Choroid plexus epithelial cell (primary cell): Measurements from ENCODE around the gene EXOC6B.

ENCODE experiments used
- DNase-seq: peaks from one replicate; pipeline ENCODE4 v3.0.0-alpha.2; 2010; ENCODE audit warnings: low read depth
- H3K4me3 ChIP-seq: 2 replicates; pipeline ENCODE4 v1.5.1; 2011; ENCODE audit warnings: low read depth, mild to moderate bottlenecking, control low read depth, low read length, moderate library complexity
- CTCF ChIP-seq: conservative IDR thresholded peaks from 2 replicates; pipeline ENCODE4 v1.5.1; 2011; ENCODE audit warnings: low read depth, mild to moderate bottlenecking, control low read depth, inconsistent platforms, low read length, moderate library complexity

EXOC6B gene

GRCh38 chr2:72806280-72806945 is 19.4 kb downstream of the EXOC6B start:
- H3K4me3 ChIP-seq, result no peak overlapping the region
- no peak for TF ChIP-seq CTCF
- DNase-seq, result no peak

GRCh38 chr2:72803626-72804320 is 22.1 kb downstream of the EXOC6B start:
- H3K4me3 ChIP-seq, result no peak overlapping the region
- DNase-seq, result no peak
- no peak for TF ChIP-seq CTCF

- peak; percentile 17 for DNase-seq
- no peak overlapping the region for H3K4me3 ChIP-seq
- no peak for TF ChIP-seq CTCF
Measured at GRCh38 chr2:72803151-72803550, 22.7 kb downstream of the EXOC6B start.

- DNase-seq, result no peak
- no peak for TF ChIP-seq CTCF
- H3K4me3 ChIP-seq, result no peak overlapping the region
Measured at GRCh38 chr2:72800492-72800891, 25.3 kb downstream of the EXOC6B start.

- DNase-seq, result no peak
- no peak for TF ChIP-seq CTCF
- no peak overlapping the region for H3K4me3 ChIP-seq
Measured at GRCh38 chr2:72797740-72798139, 28.1 kb downstream of the EXOC6B start.

- DNase-seq, result no peak
Measured at GRCh38 chr2:72796766-72797165, 29.1 kb downstream of the EXOC6B start.

More at GRCh38 chr2:72796766-72797165, 29.1 kb downstream of the EXOC6B start:
- TF ChIP-seq CTCF, result no peak
- H3K4me3 ChIP-seq, result no peak overlapping the region
